H9 (cell line): ENCODE data around the gene IGF2BP2. TPM values are rescaled to one million over a fixed set of nuclear protein-coding genes. Genes with fewer than 3 reads are reported as not detected.

Source experiments
- DNase-seq: peaks from one replicate; pipeline ENCODE4 v3.0.0-alpha.2; 2017
- H2AFZ ChIP-seq: one replicate; pipeline ENCODE4 v1.6.1; 2013; ENCODE audit warnings: mild to moderate bottlenecking, low read length, control low read depth, moderate library complexity
- H2AK5ac ChIP-seq: 2 replicates; pipeline ENCODE4 v1.6.1; 2013; ENCODE audit warnings: low read length, control low read depth, mixed read lengths; ENCODE audit not compliant: insufficient read length
- H2BK120ac ChIP-seq: one replicate; pipeline ENCODE4 v1.6.1; 2013; ENCODE audit warnings: low read depth, mild to moderate bottlenecking, low read length, control low read depth, inconsistent platforms; ENCODE audit not compliant: poor library complexity, severe bottlenecking
- H2BK12ac ChIP-seq: 2 replicates; pipeline ENCODE4 v1.6.1; 2013; ENCODE audit warnings: low read length, control low read depth, mixed read lengths, low read depth; ENCODE audit not compliant: insufficient read length
- H2BK15ac ChIP-seq: 2 replicates; pipeline ENCODE4 v1.6.1; 2013; ENCODE audit warnings: low read depth, low read length, control low read depth
- H2BK20ac ChIP-seq: one replicate; pipeline ENCODE4 v1.6.1; 2013; ENCODE audit warnings: low read depth, mild to moderate bottlenecking, low read length, control low read depth, inconsistent platforms; ENCODE audit not compliant: poor library complexity, severe bottlenecking
- H2BK5ac ChIP-seq: 2 replicates; pipeline ENCODE4 v1.6.1; 2013; ENCODE audit warnings: low read length, control low read depth, mixed read lengths; ENCODE audit not compliant: insufficient read length
- H3K14ac ChIP-seq: 2 replicates; pipeline ENCODE4 v1.6.1; 2013; ENCODE audit warnings: low read length, control low read depth; ENCODE audit not compliant: insufficient read depth
- H3K18ac ChIP-seq: 2 replicates; pipeline ENCODE4 v1.6.1; 2013; ENCODE audit warnings: low read depth, mild to moderate bottlenecking, mixed read lengths, low read length, control low read depth; ENCODE audit not compliant: insufficient read length
- H3K23ac ChIP-seq: 2 replicates; pipeline ENCODE4 v1.6.1; 2013; ENCODE audit warnings: low read length, control low read depth, mixed read lengths, low read depth; ENCODE audit not compliant: insufficient read length
- H3K23me2 ChIP-seq: 2 replicates; pipeline ENCODE4 v1.6.1; 2013; ENCODE audit warnings: low read depth, mild to moderate bottlenecking, mixed read lengths, low read length, control low read depth; ENCODE audit not compliant: insufficient read length, poor library complexity, severe bottlenecking
- H3K27ac ChIP-seq: 2 replicates; pipeline ENCODE4 v1.5.1; 2013; ENCODE audit warnings: low read length, control low read depth, mixed read lengths, low read depth; ENCODE audit not compliant: insufficient read length
- H3K27me3 ChIP-seq: 2 replicates; pipeline ENCODE4 v1.6.1; 2013; ENCODE audit warnings: low read length, control low read depth, inconsistent platforms; ENCODE audit not compliant: insufficient read depth
- H3K4ac ChIP-seq: 2 replicates; pipeline ENCODE4 v1.6.1; 2013; ENCODE audit warnings: low read depth, mild to moderate bottlenecking, control low read depth, inconsistent platforms, low read length, moderate library complexity
- H3K4me1 ChIP-seq: 2 replicates; pipeline ENCODE4 v1.6.1; 2013; ENCODE audit warnings: low read length, control low read depth, inconsistent platforms; ENCODE audit not compliant: insufficient read depth
- H3K4me2 ChIP-seq: 2 replicates; pipeline ENCODE4 v1.6.1; 2013; ENCODE audit warnings: low read length, control low read depth, mixed read lengths; ENCODE audit not compliant: insufficient read length, insufficient read depth
- H3K56ac ChIP-seq: 2 replicates; pipeline ENCODE4 v1.6.1; 2013; ENCODE audit warnings: low read depth, mild to moderate bottlenecking, mixed read lengths, low read length, control low read depth; ENCODE audit not compliant: insufficient read length
- H3K79me1 ChIP-seq: 2 replicates; pipeline ENCODE4 v1.6.1; 2013; ENCODE audit warnings: low read depth, mild to moderate bottlenecking, moderate library complexity, low read length, control low read depth, inconsistent platforms; ENCODE audit not compliant: insufficient read depth, poor library complexity, severe bottlenecking
- H3K79me2 ChIP-seq: 2 replicates; pipeline ENCODE4 v1.6.1; 2013; ENCODE audit warnings: low read length, control low read depth, inconsistent platforms; ENCODE audit not compliant: insufficient read depth
- H3K9ac ChIP-seq: 2 replicates; pipeline ENCODE4 v1.6.1; 2013; ENCODE audit warnings: low read length, control low read depth, mixed read lengths; ENCODE audit not compliant: insufficient read length; ENCODE audit errors: extremely low read depth
- H3K9me3 ChIP-seq: one replicate; pipeline ENCODE4 v1.6.1; 2013; ENCODE audit warnings: low read depth, low read length, inconsistent platforms; ENCODE audit not compliant: control insufficient read depth
- H3T11ph ChIP-seq: one replicate; pipeline ENCODE4 v1.6.1; 2013; ENCODE audit warnings: mild to moderate bottlenecking, low read length, control low read depth, inconsistent platforms
- H4K20me1 ChIP-seq: one replicate; pipeline ENCODE4 v1.6.1; 2013; ENCODE audit not compliant: control insufficient read depth, insufficient read length, insufficient read depth
- H4K5ac ChIP-seq: 2 replicates; pipeline ENCODE4 v1.6.1; 2013; ENCODE audit warnings: low read depth, mild to moderate bottlenecking, mixed read lengths, low read length, control low read depth; ENCODE audit not compliant: insufficient read length
- H4K8ac ChIP-seq: replicated peaks from 2 replicates; pipeline ENCODE4 v1.6.1; 2013; ENCODE audit warnings: low read length, control low read depth, mixed read lengths, low read depth; ENCODE audit not compliant: insufficient read length
- H4K91ac ChIP-seq: 2 replicates; pipeline ENCODE4 v1.6.1; 2013; ENCODE audit warnings: low read depth, mild to moderate bottlenecking, moderate library complexity, mixed read lengths, low read length, control low read depth; ENCODE audit not compliant: insufficient read length
- H3K27ac Mint-ChIP-seq, 3 experiments: 2 replicates in 2 of 3; 3 replicates in 1 of 3; pipeline ENCODE4 v1.8.0; 2020 to 2021; ENCODE audit warnings: mixed read lengths in 3 of 3, mild to moderate bottlenecking in 1 of 3, moderate library complexity in 1 of 3
- H3K27me3 Mint-ChIP-seq: 2 replicates; pipeline ENCODE4 v1.8.0; 2021; ENCODE audit warnings: low read depth, mild to moderate bottlenecking, moderate library complexity, mixed read lengths
- H3K36me3 Mint-ChIP-seq, 3 experiments: 2 replicates in 2 of 3; 3 replicates in 1 of 3; pipeline ENCODE4 v1.8.0; 2020 to 2021; ENCODE audit warnings: low read depth in 3 of 3, mixed read lengths in 3 of 3; ENCODE audit not compliant: insufficient read depth in 1 of 3
- H3K4me1 Mint-ChIP-seq, 2 experiments: 2 replicates each; pipeline ENCODE4 v1.8.0; 2020; ENCODE audit warnings: mixed read lengths in 2 of 2
- H3K4me3 Mint-ChIP-seq, 2 experiments: 2 replicates in 1 of 2; 3 replicates in 1 of 2; pipeline ENCODE4 v1.8.0; 2020 to 2021; ENCODE audit warnings: mild to moderate bottlenecking in 2 of 2, mixed read lengths in 2 of 2, moderate library complexity in 1 of 2
- H3K9me3 Mint-ChIP-seq, 2 experiments: 2 replicates in 1 of 2; 3 replicates in 1 of 2; pipeline ENCODE4 v1.8.0; 2020; ENCODE audit warnings: mild to moderate bottlenecking in 2 of 2, mixed read lengths in 2 of 2, moderate library complexity in 1 of 2
- CTCF ChIP-seq: fragments of 200-600 bp; sonication (generic); conservative IDR thresholded peaks from 3 replicates; pipeline ENCODE4 v1.8.0; 2021; ENCODE audit warnings: antibody characterized with exemption, mild to moderate bottlenecking
- WGBS: extraction: QIAGEN DNeasy Blood & Tissue Kit; methylation state at CpG from one replicate; pipeline ENCODE4 v1.1.7; 2013; ENCODE audit warnings: missing lambda C conversion rate, low lambda C conversion rate, mixed read lengths; ENCODE audit not compliant: insufficient read length; ENCODE audit errors: extremely low coverage; 5-methylcytosine and 5-hydroxymethylcytosine counted together
- long read RNA-seq: library from polyadenylated mRNA; unstranded; transcript quantifications from one replicate; pipeline ENCODE4 v2.0.0, GENCODE V29; 2020
- total RNA-seq: library from RNA; stranded (reverse); gene quantifications from 2 replicates; pipeline ENCODE4 v1.2.1, GENCODE V29; 2021

Gene IGF2BP2
- 122 and 130 TPM in 2 replicates for total RNA-seq
- long read RNA-seq, transcript IGF2BP2-201 (15 exons, 3,291 nt): major isoform, 43 of 136 reads
- long read RNA-seq, transcript IGF2BP2-202 (16 exons, 3,688 nt): minor isoform, 39 of 136 reads
- long read RNA-seq, partial matches to known transcripts: 21 of 136 reads
- long read RNA-seq, other reads (novel, unspliced or antisense): 33 of 136 reads

DNA sequence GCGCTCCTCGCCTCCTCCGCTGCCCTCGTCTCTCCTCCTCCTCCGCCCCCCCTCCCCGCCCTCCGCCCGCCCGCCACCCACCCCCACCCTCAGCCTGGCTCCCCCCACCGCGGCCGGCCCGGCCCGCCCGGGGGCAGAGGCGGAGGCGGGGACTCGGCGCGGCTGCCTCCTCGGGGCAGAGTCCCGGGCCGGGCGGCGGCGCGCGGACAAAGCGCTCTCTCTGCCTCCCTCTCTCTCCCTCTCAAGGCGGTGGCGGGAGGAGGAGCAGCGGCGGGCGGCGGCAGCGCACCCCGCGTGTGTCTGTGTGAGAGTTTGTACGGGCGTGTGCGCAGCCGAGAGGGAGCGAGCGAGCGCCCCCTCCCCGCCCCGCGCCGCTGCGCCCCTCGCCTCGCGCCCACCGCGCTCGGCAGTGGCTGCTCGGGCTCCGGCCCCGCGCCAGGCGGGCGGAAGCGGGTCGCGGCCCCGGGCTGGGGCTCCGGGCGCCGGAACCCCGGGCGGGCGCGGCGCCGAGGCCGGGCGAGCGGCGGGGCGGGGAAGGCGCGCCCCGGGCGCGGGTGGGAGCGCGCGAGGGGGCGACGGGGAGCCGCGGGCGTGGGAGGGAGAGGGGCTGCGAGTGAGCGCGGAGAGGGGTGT is at the start of gene IGF2BP2:
Gene IGF2BP2, minus strand, starts transcription at position 37 of the 633 bp plus-strand sequence. CDS start 82 bp downstream, outside the sequence.
- H2BK20ac ChIP-seq: no peak within 1 kb of the TSS
- Mint-ChIP-seq H3K9me3 (peaks cover 33 to 39% of the 10 kb centered on the region in 2 experiments), H3K27ac (peak within 1 kb of the TSS; percentile 95 to 100 (median 97)), H3K27me3 (peaks cover 19% of the 10 kb centered on the region), H3K36me3 (peaks cover 40 to 41% (median 40%) of the 10 kb centered on the region in 3 experiments), H3K4me1 (peaks cover 29 to 30% of the 10 kb centered on the region in 2 experiments), H3K4me3 (peak within 1 kb of the TSS; percentile 91 to 98)
- H3K4me1 ChIP-seq: peaks cover 4% of the 10 kb centered on the region; the same call in 1 of the 2 replicates
- peak within 1 kb of the TSS; percentile 95 for H3K14ac ChIP-seq
- H4K8ac ChIP-seq: no peak within 1 kb of the TSS
- H2BK15ac ChIP-seq: no peak within 1 kb of the TSS; the same call in 1 of the 2 replicates
- no peak within 1 kb of the TSS for H2BK5ac ChIP-seq
- DNase-seq: peak; percentile 68
- no peak within 1 kb of the TSS for H3K56ac ChIP-seq
- H3K18ac ChIP-seq: peak within 1 kb of the TSS; percentile 90
- H3K79me2 ChIP-seq: peaks cover 12% of the 10 kb centered on the region; the same call in 1 of the 2 replicates
- no peak within 1 kb of the TSS for H3T11ph ChIP-seq
- peak within 1 kb of the TSS; percentile 40 for H3K4ac ChIP-seq
- no CpG with 5 or more reads among the region's 96 CpGs for WGBS
- H2BK12ac ChIP-seq: no peak within 1 kb of the TSS
- H3K9ac ChIP-seq: peak within 1 kb of the TSS; percentile 82
- H3K23me2 ChIP-seq: peaks cover 8% of the 10 kb centered on the region
- peak within 1 kb of the TSS; percentile 55 for H4K5ac ChIP-seq
- H3K4me2 ChIP-seq: peak within 1 kb of the TSS; percentile 91
- H3K27ac ChIP-seq: no peak within 1 kb of the TSS
- H3K23ac ChIP-seq: no peak within 1 kb of the TSS
- H3K27me3 ChIP-seq: no peaks in the 10 kb centered on the region
- no peak within 1 kb of the TSS for H2BK120ac ChIP-seq
- no peaks in the 10 kb centered on the region for H4K20me1 ChIP-seq
- TF ChIP-seq CTCF: peak; percentile 14; the same call in 1 of the 3 replicates
- no peak within 1 kb of the TSS for H2AFZ ChIP-seq
- peaks cover 16% of the 10 kb centered on the region for H3K9me3 ChIP-seq
- H2AK5ac ChIP-seq: no peak within 1 kb of the TSS
- no peak within 1 kb of the TSS for H4K91ac ChIP-seq
- H3K79me1 ChIP-seq: no peaks in the 10 kb centered on the region
